Body of pancreas (tissue), 4 donors: Measurements from ENCODE around the gene CENPF. TPM values are rescaled to one million over a fixed set of nuclear protein-coding genes. Genes with fewer than 3 reads are reported as not detected.

Experiments
- ATAC-seq: fragments of 150-250 bp; one replicate; pipeline ENCODE4 v1.9.1; 2016
- DNase-seq, 4 donors: peaks; one replicate each; pipeline ENCODE4 v3.0.0-alpha.2; 2019
- H3K27ac ChIP-seq, 4 donors: fragments of 200-600 bp; sonication (generic); 1 replicate in 3 of 4; 2 replicates in 1 of 4; pipeline versions ENCODE4 v1.5.1 to v1.6.1; 2016 to 2019; ENCODE audit warnings: mild to moderate bottlenecking in 1 of 4, mixed read lengths in 1 of 4, moderate library complexity in 1 of 4
- H3K27me3 ChIP-seq, 2 donors: fragments of 200-600 bp; sonication (generic); one replicate each; pipeline ENCODE4 v1.6.0; 2016; ENCODE audit warnings: mild to moderate bottlenecking in 1 of 2
- H3K36me3 ChIP-seq, 2 donors: fragments of 200-600 bp; sonication (generic); replicated peaks in 1 of 2; 2 replicates each; pipeline ENCODE4 v1.5.1; 2016; ENCODE audit warnings: low read depth in 2 of 2; ENCODE audit not compliant: insufficient read depth in 1 of 2
- H3K4me1 ChIP-seq: fragments of 200-600 bp; sonication (generic); one replicate; pipeline ENCODE4 v1.6.0; 2016
- H3K4me3 ChIP-seq, 2 donors: fragments of 200-600 bp; sonication (generic); 1 replicate in 1 of 2; 2 replicates in 1 of 2; pipeline ENCODE4 v1.5.1; 2016 to 2019
- H3K9me3 ChIP-seq, 3 donors: fragments of 200-600 bp; sonication (generic); 1 replicate in 2 of 3; 2 replicates in 1 of 3; pipeline ENCODE4 v1.5.1; 2016
- POLR2A ChIP-seq, 3 donors: fragments of 450-650 bp; IDR thresholded peaks; one replicate each; pipeline ENCODE4 v1.6.1; 2016; ENCODE audit warnings: antibody characterized with exemption in 3 of 3, mild to moderate bottlenecking in 2 of 3
- WGBS, 2 donors: methylation state at CpG; one replicate each; pipeline ENCODE4 v1.1.5; 2017; 5-methylcytosine and 5-hydroxymethylcytosine counted together
- intact Hi-C: fragments of 100-400 bp; cut with DNase I; formaldehyde crosslinking; loops from one replicate; pipeline ENCODE4 v1.15.1; 2023
- total RNA-seq, 2 donors: library from RNA; depleted of rRNA; stranded (reverse); fragments of >200 nt; gene quantifications; one replicate each; pipeline ENCODE4 v1.1.0, GENCODE V29; 2016
- TF ChIP-seq, protein P1 (sequence below), 7 experiments: fragments of 450-650 bp in 4 of 7; fragments of 200-600 bp in 3 of 7; sonication (generic) in 3 of 7; IDR thresholded peaks; one replicate each; pipeline ENCODE4 v1.5.1; 2016 to 2019; ENCODE audit warnings: antibody characterized with exemption in 7 of 7

Gene CENPF
- total RNA-seq, 2 donors from 2014 or later: under 0.01 TPM; not detected in 1

- ATAC-seq (no peak), DNase-seq (no peak)
- WGBS, 2 donors: 39 to 59% methylated on average over 1 of the region's 1 CpG
- H3K36me3 ChIP-seq: no peaks in the 10 kb centered on the region
- no peak for TF ChIP-seq POLR2A (IDR thresholded peaks at IDR 0.05)
- TF ChIP-seq, protein P1, sequence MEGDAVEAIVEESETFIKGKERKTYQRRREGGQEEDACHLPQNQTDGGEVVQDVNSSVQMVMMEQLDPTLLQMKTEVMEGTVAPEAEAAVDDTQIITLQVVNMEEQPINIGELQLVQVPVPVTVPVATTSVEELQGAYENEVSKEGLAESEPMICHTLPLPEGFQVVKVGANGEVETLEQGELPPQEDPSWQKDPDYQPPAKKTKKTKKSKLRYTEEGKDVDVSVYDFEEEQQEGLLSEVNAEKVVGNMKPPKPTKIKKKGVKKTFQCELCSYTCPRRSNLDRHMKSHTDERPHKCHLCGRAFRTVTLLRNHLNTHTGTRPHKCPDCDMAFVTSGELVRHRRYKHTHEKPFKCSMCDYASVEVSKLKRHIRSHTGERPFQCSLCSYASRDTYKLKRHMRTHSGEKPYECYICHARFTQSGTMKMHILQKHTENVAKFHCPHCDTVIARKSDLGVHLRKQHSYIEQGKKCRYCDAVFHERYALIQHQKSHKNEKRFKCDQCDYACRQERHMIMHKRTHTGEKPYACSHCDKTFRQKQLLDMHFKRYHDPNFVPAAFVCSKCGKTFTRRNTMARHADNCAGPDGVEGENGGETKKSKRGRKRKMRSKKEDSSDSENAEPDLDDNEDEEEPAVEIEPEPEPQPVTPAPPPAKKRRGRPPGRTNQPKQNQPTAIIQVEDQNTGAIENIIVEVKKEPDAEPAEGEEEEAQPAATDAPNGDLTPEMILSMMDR (IDR thresholded peaks at IDR 0.05): no peak
- H3K27me3 ChIP-seq: no peaks in the 10 kb centered on the region
- no peak overlapping the region for H3K27ac ChIP-seq
- no peak overlapping the region for H3K4me3 ChIP-seq
- intact Hi-C loops: no loop called here
- H3K4me1 ChIP-seq: no peaks in the 10 kb centered on the region
- no peaks in the 10 kb centered on the region for H3K9me3 ChIP-seq
Measured at GRCh38 chr1:214658175-214658574, 55.2 kb downstream of the CENPF start.

DNA sequence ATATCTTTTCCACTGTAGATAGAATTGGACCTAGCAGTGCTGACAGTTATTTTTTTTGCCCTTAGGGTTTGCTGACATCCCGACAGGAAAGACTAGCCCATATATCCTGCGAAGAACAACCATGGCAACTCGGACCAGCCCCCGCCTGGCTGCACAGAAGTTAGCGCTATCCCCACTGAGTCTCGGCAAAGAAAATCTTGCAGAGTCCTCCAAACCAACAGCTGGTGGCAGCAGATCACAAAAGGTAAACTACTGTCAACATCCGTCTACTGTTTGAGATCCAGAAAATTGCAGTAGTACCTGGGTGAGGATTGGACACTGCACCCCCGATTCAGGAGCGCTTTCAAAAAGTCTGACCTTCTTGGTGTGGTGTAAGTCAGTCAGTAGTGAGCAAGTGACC is 55.8 kb downstream of the CENPF start:
- intact Hi-C loops: no loop called here
- no peak overlapping the region for H3K27ac ChIP-seq
- H3K4me3 ChIP-seq: no peak overlapping the region
- H3K27me3 ChIP-seq: no peaks in the 10 kb centered on the region
- H3K9me3 ChIP-seq: no peaks in the 10 kb centered on the region
- peak in 2 of 4 donors; percentile 3 to 5 for DNase-seq
- no peak for ATAC-seq
- H3K4me1 ChIP-seq: no peaks in the 10 kb centered on the region
- H3K36me3 ChIP-seq: no peaks in the 10 kb centered on the region
- WGBS, 2 donors: 60 to 73% methylated on average over 8 to 9 of the region's 9 CpGs
- TF ChIP-seq, protein P1 (IDR thresholded peaks at IDR 0.05): peak in 2 of 7 experiments; percentile 5 to 14
- TF ChIP-seq POLR2A (IDR thresholded peaks at IDR 0.05): no peak

GRCh38 chr1:214660190-214660589 is 57.2 kb downstream of the CENPF start:
- Histone ChIP-seq H3K4me1 (no peaks in the 10 kb centered on the region), H3K27me3 (no peaks in the 10 kb centered on the region), H3K9me3 (no peaks in the 10 kb centered on the region), H3K36me3 (no peaks in the 10 kb centered on the region), H3K4me3 (no peak overlapping the region), H3K27ac (no peak overlapping the region)
- 88 to 89% methylated on average over 2 of the region's 2 CpGs for WGBS, 2 donors
- intact Hi-C loops: no loop called here
- DNase-seq (no peak), ATAC-seq (no peak)
- TF ChIP-seq POLR2A (IDR thresholded peaks at IDR 0.05): no peak
- TF ChIP-seq, protein P1 (IDR thresholded peaks at IDR 0.05): no peak

- H3K4me3 ChIP-seq: no peak overlapping the region
- intact Hi-C loops: no loop called here
- H3K9me3 ChIP-seq: no peaks in the 10 kb centered on the region
- H3K36me3 ChIP-seq: no peaks in the 10 kb centered on the region
- WGBS, 2 donors: 69 to 71% methylated on average over 4 of the region's 4 CpGs
- no peaks in the 10 kb centered on the region for H3K4me1 ChIP-seq
- ATAC-seq (peak; percentile 50), DNase-seq (peak; percentile 26 to 57 (median 40))
- TF ChIP-seq, protein P1 (IDR thresholded peaks at IDR 0.05): peak; percentile 6 to 40 (median 25)
- no peak for TF ChIP-seq POLR2A (IDR thresholded peaks at IDR 0.05)
- no peaks in the 10 kb centered on the region for H3K27me3 ChIP-seq
- no peak overlapping the region for H3K27ac ChIP-seq
Measured at GRCh38 chr1:214660900-214661299, 57.9 kb downstream of the CENPF start.

DNA sequence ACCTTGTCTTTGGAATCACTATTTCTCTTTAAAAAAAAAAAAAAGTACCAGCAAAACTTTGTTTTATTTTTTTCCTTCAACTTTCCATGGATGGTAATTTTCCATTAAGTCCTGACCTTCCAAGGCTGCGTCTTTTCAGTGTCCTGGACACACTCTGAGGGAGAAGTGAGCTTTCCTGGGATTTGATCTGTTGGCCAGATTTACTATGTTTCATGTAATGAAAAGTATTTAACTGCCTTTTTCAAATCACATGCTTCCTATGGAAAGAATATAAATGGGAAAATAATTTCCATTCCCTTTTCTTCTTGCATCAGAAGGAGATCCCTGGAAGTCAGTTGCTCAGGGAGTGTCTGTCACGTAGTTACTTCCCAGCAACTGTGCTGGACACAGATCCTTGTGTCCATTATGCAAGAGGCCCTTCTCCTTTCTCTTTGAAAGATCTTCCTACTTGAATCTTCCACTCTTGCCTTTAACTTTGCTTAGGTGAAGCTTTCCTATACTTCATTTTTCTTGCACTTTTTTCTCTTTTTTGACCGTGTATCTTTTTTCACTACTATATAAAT is 59.3 kb downstream of the CENPF start:
- no peaks in the 10 kb centered on the region for H3K9me3 ChIP-seq
- no peak overlapping the region for H3K27ac ChIP-seq
- DNase-seq: no peak
- H3K4me3 ChIP-seq: no peak overlapping the region
- intact Hi-C loops: no loop called here
- no peaks in the 10 kb centered on the region for H3K4me1 ChIP-seq
- ATAC-seq: no peak
- TF ChIP-seq POLR2A (IDR thresholded peaks at IDR 0.05): no peak
- TF ChIP-seq, protein P1 (IDR thresholded peaks at IDR 0.05): no peak
- 84 to 85% methylated on average over 3 of the region's 3 CpGs for WGBS, 2 donors
- no peaks in the 10 kb centered on the region for H3K36me3 ChIP-seq
- no peaks in the 10 kb centered on the region for H3K27me3 ChIP-seq
